Measurements from ENCODE around the gene PRDM16. TPM values are rescaled to one million over a fixed set of nuclear protein-coding genes. Genes with fewer than 3 reads are reported as not detected.

PRDM16 gene
- total RNA-seq, 4 donors from 2014 or later = 0.41 to 0.95 TPM; not detected in 2

GRCh38 chr1:3270403-3271245 is 201.6 kb downstream of the PRDM16 start:
- no peak overlapping the region for H3K4me3 ChIP-seq
- TF ChIP-seq CTCF (IDR thresholded peaks at IDR 0.05) (no peak), POLR2AphosphoS5 (IDR thresholded peaks at IDR 0.05) (no peak), POLR2A (IDR thresholded peaks at IDR 0.05) (no peak), EP300 (IDR thresholded peaks at IDR 0.05; ENCODE audit: low read depth) (no peak)
- H3K4me1 ChIP-seq = no peaks in the 10 kb centered on the region
- no peak overlapping the region for H3K27ac ChIP-seq
- intact Hi-C loops (cut with DNase I; ENCODE audit: low total_unique reads) (loop anchor here (10.0 kb wide), 1 partner anchor 216 kb away; no protein-coding TSS in a partner anchor), in situ Hi-C loops (cut with MboI; ENCODE audit: low pct_ligation_motif_present in 1 of 4, low pct_unique_long_range_greater_than_20kb in 1 of 4, low sequenced_read_pairs in 3 of 4) (loop anchor here in 1 of 4 donors (25.0 kb wide), 1 partner anchor 108 kb away; no protein-coding TSS in a partner anchor)
- H3K9me3 ChIP-seq = no peaks in the 10 kb centered on the region
- DNase-seq = no peak
- H3K27me3 ChIP-seq = no peaks in the 10 kb centered on the region
- 81 to 83% methylated on average over 7 to 27 of the region's 27 CpGs for WGBS, 2 donors (ENCODE audit: low coverage in 1 of 2)
- no peaks in the 10 kb centered on the region for H3K36me3 ChIP-seq

GRCh38 chr1:3271866-3272265 is 202.9 kb downstream of the PRDM16 start:
- in situ Hi-C loops (cut with MboI; ENCODE audit: low pct_ligation_motif_present in 1 of 4, low pct_unique_long_range_greater_than_20kb in 1 of 4, low sequenced_read_pairs in 3 of 4) (loop anchor here in 1 of 4 donors (25.0 kb wide), 1 partner anchor 110 kb away; no protein-coding TSS in a partner anchor), intact Hi-C loops (cut with DNase I; ENCODE audit: low total_unique reads) (loop anchor here (10.0 kb wide), 1 partner anchor 217 kb away; no protein-coding TSS in a partner anchor)
- DNase-seq = no peak
- TF ChIP-seq EP300 (IDR thresholded peaks at IDR 0.05; ENCODE audit: low read depth) (no peak), POLR2AphosphoS5 (IDR thresholded peaks at IDR 0.05) (no peak), CTCF (IDR thresholded peaks at IDR 0.05) (no peak), POLR2A (IDR thresholded peaks at IDR 0.05) (no peak)
- Histone ChIP-seq H3K9me3 (no peaks in the 10 kb centered on the region), H3K36me3 (no peaks in the 10 kb centered on the region), H3K27me3 (no peaks in the 10 kb centered on the region), H3K27ac (no peak overlapping the region), H3K4me3 (no peak overlapping the region), H3K4me1 (no peaks in the 10 kb centered on the region)
- WGBS, 2 donors (ENCODE audit: low coverage in 1 of 2) = 81% methylated on average over 9 of the region's 9 CpGs; no CpG with 5 or more reads in 1 of the 2 donors

GRCh38 chr1:3272321-3273045 is 203.5 kb downstream of the PRDM16 start:
- no peaks in the 10 kb centered on the region for H3K9me3 ChIP-seq
- intact Hi-C loops (cut with DNase I; ENCODE audit: low total_unique reads) (loop anchor here (10.0 kb wide), 1 partner anchor 218 kb away; no protein-coding TSS in a partner anchor), in situ Hi-C loops (cut with MboI; ENCODE audit: low pct_ligation_motif_present in 1 of 4, low pct_unique_long_range_greater_than_20kb in 1 of 4, low sequenced_read_pairs in 3 of 4) (loop anchor here in 1 of 4 donors (25.0 kb wide), 1 partner anchor 110 kb away; no protein-coding TSS in a partner anchor)
- H3K4me3 ChIP-seq = no peak overlapping the region
- no peaks in the 10 kb centered on the region for H3K4me1 ChIP-seq
- no peaks in the 10 kb centered on the region for H3K27me3 ChIP-seq
- WGBS, 2 donors (ENCODE audit: low coverage in 1 of 2) = 80% methylated on average over 29 of the region's 29 CpGs; no CpG with 5 or more reads in 1 of the 2 donors
- DNase-seq = no peak
- H3K36me3 ChIP-seq = no peaks in the 10 kb centered on the region
- no peak for TF ChIP-seq POLR2AphosphoS5 (IDR thresholded peaks at IDR 0.05)
- TF ChIP-seq CTCF (IDR thresholded peaks at IDR 0.05) = no peak
- TF ChIP-seq POLR2A (IDR thresholded peaks at IDR 0.05) = no peak
- no peak for TF ChIP-seq EP300 (IDR thresholded peaks at IDR 0.05; ENCODE audit: low read depth)
- H3K27ac ChIP-seq = no peak overlapping the region

- in situ Hi-C loops (cut with MboI; ENCODE audit: low pct_ligation_motif_present in 1 of 4, low pct_unique_long_range_greater_than_20kb in 1 of 4, low sequenced_read_pairs in 3 of 4) = loop anchor here in 1 of 4 donors (25.0 kb wide), 1 partner anchor 111 kb away; no protein-coding TSS in a partner anchor
- intact Hi-C loops (cut with DNase I; ENCODE audit: low total_unique reads) = loop anchor here (10.0 kb wide), 1 partner anchor 219 kb away; no protein-coding TSS in a partner anchor
- 77 to 98% methylated on average over 3 to 4 of the region's 4 CpGs for WGBS, 2 donors (ENCODE audit: low coverage in 1 of 2)
- H3K36me3 ChIP-seq = no peaks in the 10 kb centered on the region
- DNase-seq = no peak
- H3K27me3 ChIP-seq = no peaks in the 10 kb centered on the region
- no peak for TF ChIP-seq EP300 (IDR thresholded peaks at IDR 0.05; ENCODE audit: low read depth)
- no peak for TF ChIP-seq POLR2AphosphoS5 (IDR thresholded peaks at IDR 0.05)
- no peak for TF ChIP-seq POLR2A (IDR thresholded peaks at IDR 0.05)
- TF ChIP-seq CTCF (IDR thresholded peaks at IDR 0.05) = no peak
- no peak overlapping the region for H3K27ac ChIP-seq
- H3K4me3 ChIP-seq = no peak overlapping the region
- H3K4me1 ChIP-seq = no peaks in the 10 kb centered on the region
- no peaks in the 10 kb centered on the region for H3K9me3 ChIP-seq
Measured at GRCh38 chr1:3273447-3273846, 204.4 kb downstream of the PRDM16 start.
